ENCODE measurements around the gene NDUFV2.

DNA sequence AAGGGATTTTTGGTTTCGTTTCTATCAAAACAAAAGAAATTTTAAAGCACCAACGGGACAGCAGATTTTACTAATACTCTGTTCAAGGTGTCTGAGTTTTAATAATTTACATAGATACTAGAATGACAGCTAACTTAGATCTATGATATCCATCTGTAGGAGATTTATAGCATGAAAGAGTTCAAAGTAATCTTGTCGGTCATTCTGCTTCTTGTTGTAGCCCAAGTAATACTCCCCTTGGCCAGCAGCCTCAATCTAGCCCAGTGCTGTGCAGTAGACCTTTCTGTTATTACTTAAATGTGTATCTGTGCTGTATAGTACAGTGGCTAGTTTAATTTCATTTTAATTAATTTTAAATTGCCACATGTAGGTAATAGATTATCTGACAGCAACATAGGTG lies 78.8 kb downstream of the NDUFV2 start:
- TF ChIP-seq POLR2AphosphoS5 (IDR thresholded peaks at IDR 0.05; ENCODE audit: low read depth, low read length): no peak
- TF ChIP-seq, protein P1, sequence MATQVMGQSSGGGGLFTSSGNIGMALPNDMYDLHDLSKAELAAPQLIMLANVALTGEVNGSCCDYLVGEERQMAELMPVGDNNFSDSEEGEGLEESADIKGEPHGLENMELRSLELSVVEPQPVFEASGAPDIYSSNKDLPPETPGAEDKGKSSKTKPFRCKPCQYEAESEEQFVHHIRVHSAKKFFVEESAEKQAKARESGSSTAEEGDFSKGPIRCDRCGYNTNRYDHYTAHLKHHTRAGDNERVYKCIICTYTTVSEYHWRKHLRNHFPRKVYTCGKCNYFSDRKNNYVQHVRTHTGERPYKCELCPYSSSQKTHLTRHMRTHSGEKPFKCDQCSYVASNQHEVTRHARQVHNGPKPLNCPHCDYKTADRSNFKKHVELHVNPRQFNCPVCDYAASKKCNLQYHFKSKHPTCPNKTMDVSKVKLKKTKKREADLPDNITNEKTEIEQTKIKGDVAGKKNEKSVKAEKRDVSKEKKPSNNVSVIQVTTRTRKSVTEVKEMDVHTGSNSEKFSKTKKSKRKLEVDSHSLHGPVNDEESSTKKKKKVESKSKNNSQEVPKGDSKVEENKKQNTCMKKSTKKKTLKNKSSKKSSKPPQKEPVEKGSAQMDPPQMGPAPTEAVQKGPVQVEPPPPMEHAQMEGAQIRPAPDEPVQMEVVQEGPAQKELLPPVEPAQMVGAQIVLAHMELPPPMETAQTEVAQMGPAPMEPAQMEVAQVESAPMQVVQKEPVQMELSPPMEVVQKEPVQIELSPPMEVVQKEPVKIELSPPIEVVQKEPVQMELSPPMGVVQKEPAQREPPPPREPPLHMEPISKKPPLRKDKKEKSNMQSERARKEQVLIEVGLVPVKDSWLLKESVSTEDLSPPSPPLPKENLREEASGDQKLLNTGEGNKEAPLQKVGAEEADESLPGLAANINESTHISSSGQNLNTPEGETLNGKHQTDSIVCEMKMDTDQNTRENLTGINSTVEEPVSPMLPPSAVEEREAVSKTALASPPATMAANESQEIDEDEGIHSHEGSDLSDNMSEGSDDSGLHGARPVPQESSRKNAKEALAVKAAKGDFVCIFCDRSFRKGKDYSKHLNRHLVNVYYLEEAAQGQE (IDR thresholded peaks at IDR 0.05; ENCODE audit: insufficient read depth in 1 of 2, low read depth in 2 of 2, low read length in 2 of 2): no peak
- no peak for TF ChIP-seq TAF1 (IDR thresholded peaks at IDR 0.05; ENCODE audit: borderline replicate concordance, insufficient read depth, low read length)
- no peak for TF ChIP-seq SIN3A (IDR thresholded peaks at IDR 0.05; ENCODE audit: borderline replicate concordance, insufficient read depth, low read length)
- TF ChIP-seq FOXP2 (optimal IDR thresholded peaks at IDR 0.05; ENCODE audit: borderline replicate concordance, extremely low read depth, extremely low read length, insufficient read depth): no peak
